Raji (cell line): ENCODE results near the gene TYRP1.

Source experiments
- POLR2A ChIP-seq: IDR thresholded peaks from 2 replicates; pipeline ENCODE4 v1.6.1; 2011; ENCODE audit warnings: low read depth, low read length, control low read depth; ENCODE audit not compliant: insufficient read depth

Gene TYRP1

DNA sequence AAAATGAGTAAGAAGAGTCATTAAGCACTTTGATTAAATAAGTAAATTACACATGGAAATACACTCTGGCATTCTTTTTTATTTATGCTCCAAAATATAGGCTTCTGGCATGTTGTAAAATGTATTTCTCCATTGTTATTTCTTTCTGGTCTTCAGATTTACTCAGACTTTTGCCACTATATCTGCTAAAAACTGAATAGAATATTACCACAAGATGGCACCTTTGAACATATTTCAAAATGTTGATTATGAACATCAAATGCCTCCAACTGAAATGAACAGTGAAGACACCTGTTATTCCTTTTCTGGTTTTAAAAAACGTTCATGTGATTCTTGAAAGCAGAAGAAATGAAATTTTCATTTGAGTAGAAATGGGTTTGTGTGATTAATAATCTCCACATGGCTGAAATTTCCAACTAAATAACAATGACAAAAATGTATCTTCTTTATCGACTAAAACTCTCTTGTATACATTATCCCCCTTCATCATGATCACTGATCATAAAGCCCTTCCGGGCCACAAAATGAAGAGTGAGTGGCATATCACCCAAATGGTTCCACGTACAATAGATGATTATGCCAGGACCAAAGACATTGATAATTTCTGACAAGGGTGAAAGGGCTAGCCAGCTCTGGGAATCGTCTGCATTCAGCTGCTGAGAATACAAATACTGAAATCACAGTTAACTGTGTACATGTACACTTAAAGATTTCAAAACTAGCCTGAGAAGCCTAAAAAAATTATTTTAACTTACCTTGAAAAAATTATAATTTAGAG lies 23.8 kb downstream of the TYRP1 start:
- TF ChIP-seq POLR2A: no peak

DNA sequence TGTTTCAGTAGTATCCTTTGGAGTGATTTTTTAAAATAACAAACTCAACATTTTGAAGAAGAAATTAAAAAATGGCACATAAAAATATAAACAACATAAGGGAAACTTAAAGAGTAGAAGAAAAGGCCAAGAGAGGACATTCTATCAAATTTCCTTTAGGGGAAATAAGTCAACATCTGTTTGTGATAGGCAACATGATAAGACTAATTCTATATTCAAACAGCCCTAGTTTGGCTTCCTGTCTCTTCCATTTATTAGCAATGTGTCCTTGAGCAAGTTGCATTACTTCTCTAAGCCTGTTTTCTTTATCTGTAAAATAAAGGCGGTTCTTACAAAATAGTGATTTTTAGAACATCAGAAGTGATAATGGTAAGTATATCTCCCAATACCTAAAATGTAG lies 24.7 kb downstream of the TYRP1 start:
- no peak for TF ChIP-seq POLR2A

DNA sequence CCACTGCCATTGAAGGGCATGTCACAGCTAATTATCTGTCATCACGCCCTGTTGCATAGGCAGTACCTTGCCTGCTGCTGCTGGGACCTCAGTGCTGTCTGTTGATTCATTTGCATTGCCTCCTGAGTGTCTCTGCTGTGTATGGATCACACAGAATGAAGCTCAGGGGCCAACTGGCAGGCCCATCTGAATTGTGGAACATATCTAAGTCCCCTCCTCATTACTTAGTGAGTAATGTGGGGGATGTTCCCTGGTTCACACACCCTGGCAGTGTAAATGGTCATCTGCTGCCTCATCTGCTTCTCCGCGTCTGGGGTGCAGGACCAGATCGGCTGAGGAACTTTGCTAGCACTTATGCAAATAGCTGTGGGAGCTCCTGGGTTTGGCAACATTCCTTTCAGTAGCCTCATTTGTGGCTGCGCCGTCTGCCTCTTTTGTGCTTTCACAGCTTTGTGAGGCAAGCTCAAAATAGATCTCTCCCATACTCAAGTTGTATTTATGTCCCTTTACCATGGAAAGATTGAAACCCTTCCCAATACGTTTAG lies 25.4 kb downstream of the TYRP1 start:
- TF ChIP-seq POLR2A: no peak

DNA sequence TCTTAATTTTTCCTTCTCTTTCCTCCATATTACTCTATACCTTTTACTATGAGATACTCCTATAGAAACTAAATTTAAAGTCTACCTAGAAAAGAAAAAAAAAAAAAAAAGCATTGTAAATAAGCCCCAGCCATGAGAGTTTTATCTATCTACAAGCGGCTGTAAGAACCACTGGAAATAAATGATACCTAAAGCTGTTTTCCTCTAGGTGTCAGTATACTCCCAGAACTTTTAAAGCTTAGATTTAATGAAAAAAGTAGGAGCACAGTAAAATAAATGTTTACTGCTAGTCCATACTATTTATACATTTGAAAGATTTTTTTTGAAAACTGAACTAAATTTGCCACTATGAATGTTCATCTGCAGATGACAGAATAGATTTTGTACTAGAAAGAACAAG lies 26.2 kb downstream of the TYRP1 start:
- no peak for TF ChIP-seq POLR2A

DNA sequence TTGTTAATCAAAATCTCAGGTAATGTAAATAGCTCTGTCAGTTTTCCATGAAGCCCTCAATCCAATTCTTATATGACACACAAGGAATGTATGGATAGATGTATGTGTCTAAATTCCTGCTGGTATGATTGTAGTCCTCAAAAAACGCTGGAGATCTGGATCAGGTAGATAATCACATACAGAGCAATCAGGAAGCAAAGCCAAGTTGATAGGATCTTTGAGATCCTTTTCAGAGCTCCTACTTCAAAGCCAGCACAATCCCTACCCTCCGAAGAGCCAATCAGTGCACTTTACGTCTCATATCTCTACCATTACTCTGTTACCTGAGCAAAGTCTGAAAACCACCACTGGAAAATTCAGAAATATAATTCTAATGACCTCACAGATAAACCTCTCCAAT lies 27.4 kb downstream of the TYRP1 start:
- TF ChIP-seq POLR2A: no peak

DNA sequence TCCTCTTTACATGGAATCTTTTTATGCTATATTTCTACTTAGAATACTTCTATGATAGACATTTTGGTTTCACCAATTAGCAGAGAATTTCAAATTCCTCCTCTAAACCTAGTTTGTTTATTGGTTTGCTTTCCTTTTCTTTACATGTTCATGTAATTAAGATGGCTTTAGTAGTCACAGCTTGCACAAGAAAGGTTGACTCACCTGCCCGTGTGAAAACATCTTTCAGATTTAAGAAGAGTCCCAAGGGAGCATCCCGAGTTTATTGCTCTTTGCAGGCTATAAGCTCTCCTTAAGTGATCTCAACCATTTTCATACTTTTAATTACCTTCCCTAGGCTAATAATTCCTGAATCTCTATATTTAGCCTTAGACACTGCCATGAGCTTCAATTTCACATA lies 28.9 kb downstream of the TYRP1 start:
- TF ChIP-seq POLR2A: no peak

DNA sequence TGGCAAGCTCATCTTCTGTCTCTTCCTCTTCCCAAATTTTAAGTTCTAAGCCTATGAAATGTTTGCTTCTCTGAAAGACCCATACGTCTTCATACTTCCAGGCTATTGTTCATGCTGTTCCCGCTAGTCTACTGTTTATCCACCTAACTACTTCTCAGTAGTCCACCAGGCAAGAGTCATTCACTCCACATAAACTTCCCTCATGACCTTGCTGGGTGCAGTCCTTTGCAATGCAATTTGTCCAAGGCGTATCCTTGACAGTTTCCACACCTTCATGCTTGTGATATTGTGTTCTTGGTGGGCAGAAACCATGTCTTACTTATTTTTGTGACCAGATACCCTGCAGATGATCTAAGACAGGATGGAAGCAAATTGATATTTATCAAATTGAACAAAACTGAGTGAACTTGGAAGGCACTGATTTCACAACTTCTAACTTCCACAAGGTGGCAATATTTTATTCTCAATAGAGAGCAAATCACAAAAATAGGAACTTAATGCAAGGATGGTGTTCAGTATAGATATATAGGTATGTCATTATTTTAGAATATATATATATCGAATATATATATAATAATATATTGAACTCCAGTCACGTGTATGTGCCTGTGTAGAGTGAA lies 30.3 kb downstream of the TYRP1 start:
- TF ChIP-seq POLR2A: no peak

DNA sequence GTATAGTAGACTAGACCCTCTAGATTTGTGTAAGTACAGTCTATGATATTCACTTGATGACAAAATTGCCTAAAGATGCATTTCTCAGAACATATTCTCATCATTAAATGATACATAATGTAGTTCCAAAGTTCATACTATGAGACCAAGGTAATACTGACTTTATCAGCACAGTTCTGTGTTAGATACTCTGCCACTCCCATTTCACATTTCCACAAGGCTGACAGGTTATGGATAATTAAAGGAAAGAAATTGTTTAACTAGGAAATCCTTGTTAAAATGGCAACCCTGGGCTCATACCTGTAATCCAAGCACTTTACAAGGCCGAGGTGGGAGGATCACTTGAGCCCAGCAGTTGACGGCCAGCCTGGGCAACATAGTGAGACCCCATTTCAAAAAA lies 33.6 kb downstream of the TYRP1 start:
- no peak for TF ChIP-seq POLR2A

DNA sequence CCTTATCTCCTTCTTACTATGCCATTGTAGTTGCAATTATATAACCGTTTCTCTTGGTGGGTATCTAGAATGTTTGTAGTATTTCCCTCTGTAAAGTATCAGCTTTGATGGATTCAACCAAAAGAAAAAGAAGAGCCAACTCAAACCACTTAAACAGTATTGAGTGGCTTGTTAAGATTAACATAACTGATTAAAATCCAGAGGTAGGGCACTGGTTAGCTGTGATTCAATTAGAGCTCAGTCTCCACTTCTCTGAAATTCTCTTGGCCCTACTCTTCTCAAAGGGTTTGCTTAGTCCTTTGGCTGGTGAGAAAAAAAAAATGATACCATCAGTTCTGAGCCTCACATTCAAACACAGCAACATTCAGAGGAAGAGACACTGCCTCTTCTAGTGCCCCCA lies 37.0 kb downstream of the TYRP1 start:
- TF ChIP-seq POLR2A: no peak

DNA sequence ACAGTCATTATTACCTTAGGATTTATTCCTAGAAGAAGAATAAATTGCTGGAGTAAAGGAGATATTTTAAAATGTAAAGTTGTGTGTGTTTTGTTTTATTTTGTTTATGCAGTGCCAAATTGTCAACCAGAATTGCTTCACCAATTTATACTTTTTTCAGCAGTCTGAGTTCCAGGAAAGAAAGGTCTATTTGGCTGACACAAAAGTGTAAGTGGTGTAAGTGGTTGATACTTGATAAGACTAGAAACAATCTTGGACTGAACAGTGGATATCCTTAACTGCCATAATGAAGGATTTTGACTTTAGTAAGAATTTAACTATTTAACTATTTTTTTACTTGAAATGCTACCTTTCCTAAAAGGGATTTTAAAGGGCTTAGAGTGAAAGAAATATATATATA lies 37.7 kb downstream of the TYRP1 start:
- TF ChIP-seq POLR2A: no peak

DNA sequence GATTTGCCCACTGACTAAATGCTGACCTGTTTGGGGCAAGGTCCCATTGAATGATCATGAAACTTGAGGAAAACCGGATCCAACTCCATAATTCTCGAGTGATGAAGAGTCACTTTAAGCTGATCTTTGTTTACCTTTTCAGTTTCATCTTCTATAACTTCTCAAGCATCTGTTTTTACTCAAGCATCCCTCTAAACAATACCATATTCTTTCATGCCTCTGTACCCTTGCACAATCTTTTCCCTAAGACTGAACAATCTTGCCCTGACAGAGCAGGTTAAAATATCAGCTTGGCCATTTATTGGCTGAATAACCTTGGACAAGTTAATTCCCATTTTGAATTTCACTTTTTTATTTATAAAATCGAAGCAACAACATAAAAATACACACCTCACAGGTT lies 39.8 kb downstream of the TYRP1 start:
- TF ChIP-seq POLR2A: no peak

DNA sequence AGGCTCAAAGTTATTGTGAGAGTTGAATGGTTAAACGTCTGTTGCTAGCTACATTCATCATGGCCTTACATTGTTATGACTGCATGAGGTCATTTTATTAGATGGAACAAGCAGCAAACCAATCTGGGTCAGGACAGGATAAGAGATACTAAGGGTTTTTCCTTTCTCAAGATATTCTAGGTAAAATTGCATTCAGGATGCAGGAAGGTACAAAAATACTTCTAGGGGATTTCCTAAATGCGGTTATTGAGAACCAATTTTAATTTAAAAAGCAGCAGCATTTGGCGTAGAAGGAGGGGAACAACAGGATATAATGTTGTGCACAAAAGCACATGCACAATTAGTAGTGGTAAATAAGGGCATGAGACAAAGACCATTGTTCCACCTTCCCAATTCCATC lies 42.5 kb downstream of the TYRP1 start:
- TF ChIP-seq POLR2A: no peak

DNA sequence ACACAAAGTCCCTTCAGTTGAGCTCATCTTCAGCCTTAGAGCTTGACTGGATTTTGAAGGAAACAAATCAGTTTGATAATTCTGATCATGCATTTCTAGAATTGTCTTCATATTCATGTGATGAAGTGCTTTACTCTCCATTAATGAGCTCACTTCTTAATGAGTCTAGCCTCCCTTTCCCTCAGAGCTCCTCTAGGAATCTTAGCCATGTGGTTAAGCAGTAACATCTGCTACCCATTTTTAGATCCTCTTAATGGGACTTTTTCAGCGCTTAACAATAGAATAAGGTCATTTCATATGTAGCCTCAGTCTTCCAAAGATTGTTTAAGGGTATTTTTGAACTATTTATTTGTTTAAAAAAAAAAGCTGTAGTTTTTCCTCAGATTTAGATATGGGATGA lies 44.7 kb downstream of the TYRP1 start:
- no peak for TF ChIP-seq POLR2A

DNA sequence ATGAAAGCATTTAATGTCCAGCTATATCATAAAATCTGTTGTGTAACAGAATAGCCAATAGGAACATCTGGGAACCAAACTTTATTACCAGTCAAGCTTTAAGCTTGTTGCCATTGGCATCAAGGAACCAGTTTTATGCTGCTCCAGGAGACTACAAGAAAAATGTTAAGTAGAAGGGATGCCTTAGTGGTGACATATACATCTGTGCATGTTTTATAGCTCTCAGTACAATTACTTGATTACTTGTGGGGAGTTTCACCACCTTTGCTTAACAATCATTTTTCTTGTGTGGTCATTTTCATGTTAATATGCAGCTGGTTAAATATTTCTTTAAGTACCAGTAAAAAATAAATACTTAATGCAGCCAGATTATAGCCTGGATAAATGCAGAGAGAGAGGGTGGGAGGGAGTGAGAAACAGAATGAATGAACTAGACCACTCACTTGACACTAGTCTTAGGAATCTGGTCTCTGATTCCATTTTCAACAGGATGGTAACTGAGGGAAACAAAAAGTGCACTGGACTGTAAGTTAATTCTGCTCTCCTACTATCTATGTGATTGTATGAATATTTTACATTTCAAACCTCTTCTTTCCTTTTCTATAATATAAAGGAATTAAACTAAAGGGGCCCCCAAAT lies 45.9 kb downstream of the TYRP1 start:
- TF ChIP-seq POLR2A: no peak

DNA sequence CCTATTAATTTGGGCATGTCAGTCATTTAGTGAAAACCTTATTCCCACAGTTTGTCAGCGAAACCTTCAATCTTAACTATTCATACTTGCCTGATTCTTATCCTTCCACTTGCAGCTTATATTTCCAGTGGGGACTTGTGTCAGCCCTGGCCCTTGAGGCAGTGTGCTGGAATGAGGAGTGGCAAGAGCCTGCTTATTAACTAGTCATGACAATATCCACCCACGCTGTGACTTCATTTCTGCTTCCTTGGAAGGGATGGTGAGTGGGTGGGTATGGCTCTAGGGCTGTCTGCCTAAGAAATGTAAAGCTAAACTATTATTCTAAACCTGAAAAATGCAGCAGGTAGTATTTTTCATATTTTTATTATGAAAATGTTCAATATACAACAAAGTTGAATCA lies 47.7 kb downstream of the TYRP1 start:
- no peak for TF ChIP-seq POLR2A

DNA sequence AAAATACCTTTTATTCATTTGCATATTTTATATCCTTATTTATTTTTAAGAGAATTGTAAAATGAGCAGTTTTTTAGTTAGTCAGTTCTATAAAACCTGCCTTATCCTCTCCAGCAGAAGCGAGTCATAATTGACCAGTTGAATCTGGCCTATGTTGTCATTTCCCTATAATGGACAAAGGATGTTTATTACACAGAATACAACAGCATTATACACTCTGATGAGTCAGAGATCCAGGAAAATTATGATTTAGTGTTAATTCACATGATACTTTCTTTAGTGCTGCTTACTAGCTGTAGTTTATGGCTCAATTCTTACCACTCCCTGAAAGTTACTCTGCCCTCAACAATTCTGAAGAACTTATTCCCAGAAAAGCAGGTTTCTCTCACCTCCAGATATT lies 54.8 kb downstream of the TYRP1 start:
- no peak for TF ChIP-seq POLR2A

DNA sequence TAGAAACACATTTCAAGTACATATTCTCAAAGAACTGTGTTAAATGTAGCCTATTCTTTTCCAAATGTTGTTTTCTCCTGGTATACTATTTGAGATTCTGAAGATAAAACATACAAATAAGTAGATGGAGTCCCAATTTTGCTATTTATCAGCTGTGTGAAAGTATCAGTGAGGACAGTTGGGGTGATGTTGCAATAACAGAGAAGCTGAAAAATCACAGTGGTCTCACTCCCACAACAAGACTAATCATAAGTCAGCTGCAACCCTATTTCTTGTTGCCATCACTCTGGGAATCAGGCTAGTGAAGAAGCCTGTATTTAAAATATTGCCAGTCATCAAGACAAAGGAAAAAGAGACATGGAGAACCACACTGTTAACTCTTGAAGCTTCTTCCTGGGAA lies 55.8 kb downstream of the TYRP1 start:
- no peak for TF ChIP-seq POLR2A

DNA sequence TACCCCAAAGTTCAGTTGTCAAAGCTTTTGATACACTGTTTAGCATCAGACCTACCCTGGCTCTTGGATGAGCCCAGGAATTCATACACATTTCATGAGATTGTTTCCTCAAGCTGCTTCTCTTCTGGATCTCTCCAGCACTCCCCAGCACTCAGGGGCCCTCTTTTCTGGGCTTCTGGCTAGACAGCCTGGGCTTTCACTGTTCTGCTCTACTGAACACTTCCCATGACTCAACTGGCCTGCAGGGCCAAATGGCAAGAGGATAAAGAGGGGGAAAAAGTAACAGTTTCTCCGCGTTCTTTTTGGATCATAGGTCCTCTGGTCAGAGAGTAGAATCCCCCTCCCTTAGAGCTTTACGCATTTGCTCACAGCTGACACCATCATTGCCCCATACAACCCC lies 60.7 kb downstream of the TYRP1 start:
- TF ChIP-seq POLR2A: no peak
